SK-N-SH treated with all-trans-retinoic acid at 6 μM for 48 hours (cell line): ENCODE measurements around the gene DENND1C.

Experiments used
- ATAC-seq: fragments of 200-7000 bp; cut with Tn5 transposase; 3 replicates; pipeline ENCODE4 v1.9.1; 2020; ENCODE audit warnings: mild to moderate bottlenecking, moderate library complexity
- ARNTL ChIP-seq: fragments of 450-650 bp; formaldehyde crosslinking; IDR thresholded peaks from 2 replicates; pipeline ENCODE4 v1.5.0; 2020; ENCODE audit warnings: low read depth, mild to moderate bottlenecking, moderate library complexity, borderline replicate concordance
- CSDC2 ChIP-seq: fragments of 250-450 bp; sonication (Bioruptor Pico); IDR thresholded peaks from 2 replicates; pipeline ENCODE4 v1.5.0; 2020; ENCODE audit warnings: mild to moderate bottlenecking, moderate library complexity
- ESRRG ChIP-seq: fragments of 250-450 bp; sonication (Bioruptor Pico); IDR thresholded peaks from 2 replicates; pipeline ENCODE4 v1.6.1; 2021; ENCODE audit warnings: mild to moderate bottlenecking
- GLIS3 ChIP-seq: fragments of 250-450 bp; sonication (Bioruptor Pico); IDR thresholded peaks from 2 replicates; pipeline ENCODE4 v1.5.0; 2020; ENCODE audit warnings: mild to moderate bottlenecking, moderate library complexity
- ISL1 ChIP-seq: fragments of 250-450 bp; sonication (Bioruptor Pico); IDR thresholded peaks from 2 replicates; pipeline ENCODE4 v2.1.2; 2022; ENCODE audit warnings: mild to moderate bottlenecking, moderate library complexity
- OSR1 ChIP-seq: fragments of 250-450 bp; sonication (Bioruptor Pico); IDR thresholded peaks from 2 replicates; pipeline ENCODE4 v1.8.0; 2022; ENCODE audit warnings: moderate library complexity, mild to moderate bottlenecking, inconsistent platforms
- PPARA ChIP-seq: fragments of 250-450 bp; sonication (Bioruptor Pico); IDR thresholded peaks from 2 replicates; pipeline ENCODE4 v1.5.0; 2020; ENCODE audit warnings: mild to moderate bottlenecking, borderline replicate concordance
- RARB ChIP-seq: fragments of 250-450 bp; sonication (Bioruptor Pico); IDR thresholded peaks from 2 replicates; pipeline ENCODE4 v1.8.0; 2021; ENCODE audit warnings: mild to moderate bottlenecking, moderate library complexity
- SNAI2 ChIP-seq: fragments of 250-450 bp; sonication (Bioruptor Pico); IDR thresholded peaks from 2 replicates; pipeline ENCODE4 v1.5.0; 2020; ENCODE audit warnings: mild to moderate bottlenecking, moderate library complexity
- TCF4 ChIP-seq: fragments of 250-450 bp; sonication (Bioruptor Pico); IDR thresholded peaks from 2 replicates; pipeline ENCODE4 v1.8.0; 2021; ENCODE audit warnings: mild to moderate bottlenecking, moderate library complexity, borderline replicate concordance
- TOX ChIP-seq: fragments of 250-450 bp; sonication (Bioruptor Pico); IDR thresholded peaks from 2 replicates; pipeline ENCODE4 v1.8.0; 2021; ENCODE audit warnings: mild to moderate bottlenecking, moderate library complexity, borderline replicate concordance
- TSHZ2 ChIP-seq: fragments of 250-450 bp; sonication (Bioruptor Pico); IDR thresholded peaks from 2 replicates; pipeline ENCODE4 v1.5.0; 2020; ENCODE audit warnings: mild to moderate bottlenecking, moderate library complexity
- ZFP3 ChIP-seq: fragments of 250-450 bp; sonication (Bioruptor Pico); IDR thresholded peaks from 2 replicates; pipeline ENCODE4 v1.5.0; 2020; ENCODE audit warnings: mild to moderate bottlenecking, moderate library complexity
- ZFP30 ChIP-seq: fragments of 450-650 bp; formaldehyde crosslinking; IDR thresholded peaks from 2 replicates; pipeline ENCODE4 v1.5.0; 2022; ENCODE audit warnings: mild to moderate bottlenecking, moderate library complexity
- ZNF565 ChIP-seq: fragments of 450-650 bp; formaldehyde crosslinking; conservative IDR thresholded peaks from 2 replicates; pipeline ENCODE4 v1.5.0; 2020; ENCODE audit warnings: low read depth, mild to moderate bottlenecking, moderate library complexity
- ZNF70 ChIP-seq: fragments of 450-650 bp; formaldehyde crosslinking; IDR thresholded peaks from 2 replicates; pipeline ENCODE4 v1.5.0; 2020; ENCODE audit warnings: mild to moderate bottlenecking, moderate library complexity
- ZNF8 ChIP-seq: fragments of 450-650 bp; formaldehyde crosslinking; IDR thresholded peaks from 2 replicates; pipeline ENCODE4 v1.5.0; 2020; ENCODE audit warnings: mild to moderate bottlenecking, moderate library complexity
- TF ChIP-seq, protein P1 (sequence below): fragments of 250-450 bp; sonication (Bioruptor Pico); IDR thresholded peaks from 2 replicates; pipeline ENCODE4 v1.5.1; 2021; ENCODE audit warnings: mild to moderate bottlenecking, moderate library complexity
- TF ChIP-seq, protein P2 (sequence below): fragments of 250-450 bp; sonication (Bioruptor Pico); IDR thresholded peaks from 2 replicates; pipeline ENCODE4 v1.8.0; 2020; ENCODE audit warnings: mild to moderate bottlenecking, moderate library complexity, borderline replicate concordance
- TF ChIP-seq, protein P3 (sequence below): fragments of 250-450 bp; sonication (Bioruptor Pico); IDR thresholded peaks from 2 replicates; pipeline ENCODE4 v1.5.1; 2020; ENCODE audit warnings: low read depth, mild to moderate bottlenecking, moderate library complexity

The DENND1C gene

DNA sequence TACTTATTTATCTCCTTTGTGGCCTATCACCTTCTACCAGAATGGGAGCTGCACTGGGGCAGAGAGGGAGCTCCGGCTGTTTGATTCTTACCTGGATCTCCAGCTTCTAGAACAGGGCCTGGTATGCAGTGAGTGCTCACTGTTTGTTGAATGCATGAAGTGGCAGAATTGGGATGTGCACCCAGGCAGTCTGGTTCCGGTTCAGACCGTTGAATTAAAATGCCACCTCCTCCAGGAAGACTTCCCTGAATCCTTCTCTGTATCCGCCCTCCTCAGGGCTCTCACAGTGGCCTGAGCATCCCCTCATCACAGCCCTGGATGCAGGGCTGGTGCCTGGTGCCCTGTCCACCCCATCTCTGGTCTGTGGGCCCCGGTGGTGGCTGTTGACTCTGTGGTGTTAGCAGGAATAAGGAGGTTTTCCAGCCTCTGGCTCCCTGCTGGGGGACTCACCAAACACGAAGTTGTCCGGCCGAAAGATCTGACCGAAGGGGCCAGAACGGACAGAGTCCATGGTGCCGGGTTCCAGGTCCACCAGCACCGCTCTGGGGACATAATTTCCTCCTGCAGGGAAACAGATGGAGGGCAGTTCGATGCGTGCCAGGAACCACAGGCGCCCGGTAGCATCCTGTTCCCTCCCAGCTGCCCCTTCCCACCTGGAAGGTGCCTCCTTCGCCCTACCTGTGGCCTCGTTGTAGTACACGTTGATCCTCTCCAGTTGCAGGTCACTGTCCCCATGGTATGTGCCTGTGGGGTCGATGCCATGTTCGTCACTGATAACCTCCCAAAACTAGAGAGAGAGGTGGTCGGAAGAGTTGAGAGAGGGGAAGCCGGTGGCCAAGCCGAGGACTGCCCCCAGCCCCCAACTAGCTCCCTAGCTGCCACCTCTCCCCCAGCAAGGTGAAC, 19.5 kb upstream of the DENND1C start:
- no peak for ATAC-seq

DNA sequence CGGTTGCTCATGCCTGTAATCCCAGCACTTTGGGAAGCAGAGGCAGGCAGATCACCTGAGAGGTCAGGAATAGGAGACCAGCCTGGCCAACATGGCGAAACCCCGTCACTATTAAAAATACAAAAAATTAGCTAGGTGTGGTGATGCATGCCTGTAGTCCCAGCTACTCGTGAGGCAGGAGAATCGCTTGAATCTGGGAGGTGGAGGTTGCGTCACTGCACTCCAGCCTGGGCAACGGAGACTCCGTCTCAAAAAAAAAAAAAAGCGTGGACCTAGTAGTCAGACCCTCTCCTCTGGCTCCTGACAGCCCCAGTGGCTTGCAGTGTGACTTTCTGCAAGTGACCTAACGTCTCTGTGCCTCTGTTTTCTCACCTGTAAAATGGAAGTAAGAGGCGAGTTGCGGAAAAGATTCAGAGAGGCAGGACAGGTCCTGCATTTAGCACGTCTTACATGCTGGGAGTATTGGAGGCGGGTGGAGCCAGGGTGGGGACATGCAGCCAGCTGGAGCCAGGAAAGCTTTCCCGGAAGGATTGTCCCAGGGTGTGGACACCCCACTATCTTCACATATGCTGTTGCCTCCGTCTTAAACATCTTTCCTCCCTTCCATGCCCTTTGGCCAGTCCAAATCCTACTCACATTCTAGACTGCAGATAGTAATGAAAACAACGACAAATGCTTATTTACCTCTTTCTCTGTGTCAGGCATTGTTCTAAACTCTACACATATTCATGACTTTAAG, 17.6 kb upstream of the DENND1C start:
- no peak for TF ChIP-seq ZNF8 (CRISPR knock-in tag)
- TF ChIP-seq, protein P1, sequence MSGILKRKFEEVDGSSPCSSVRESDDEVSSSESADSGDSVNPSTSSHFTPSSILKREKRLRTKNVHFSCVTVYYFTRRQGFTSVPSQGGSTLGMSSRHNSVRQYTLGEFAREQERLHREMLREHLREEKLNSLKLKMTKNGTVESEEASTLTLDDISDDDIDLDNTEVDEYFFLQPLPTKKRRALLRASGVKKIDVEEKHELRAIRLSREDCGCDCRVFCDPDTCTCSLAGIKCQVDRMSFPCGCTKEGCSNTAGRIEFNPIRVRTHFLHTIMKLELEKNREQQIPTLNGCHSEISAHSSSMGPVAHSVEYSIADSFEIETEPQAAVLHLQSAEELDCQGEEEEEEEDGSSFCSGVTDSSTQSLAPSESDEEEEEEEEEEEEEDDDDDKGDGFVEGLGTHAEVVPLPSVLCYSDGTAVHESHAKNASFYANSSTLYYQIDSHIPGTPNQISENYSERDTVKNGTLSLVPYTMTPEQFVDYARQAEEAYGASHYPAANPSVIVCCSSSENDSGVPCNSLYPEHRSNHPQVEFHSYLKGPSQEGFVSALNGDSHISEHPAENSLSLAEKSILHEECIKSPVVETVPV (CRISPR knock-in tag) = no peak
- no peak for TF ChIP-seq CSDC2 (CRISPR knock-in tag)
- no peak for TF ChIP-seq ISL1
- TF ChIP-seq GLIS3 (CRISPR knock-in tag) = no peak
- no peak for TF ChIP-seq TSHZ2
- TF ChIP-seq TOX (CRISPR knock-in tag) = no peak
- TF ChIP-seq ESRRG (CRISPR knock-in tag) = no peak
- no peak for TF ChIP-seq PPARA (CRISPR knock-in tag)
- no peak for TF ChIP-seq SNAI2 (CRISPR knock-in tag)
- TF ChIP-seq, protein P2, sequence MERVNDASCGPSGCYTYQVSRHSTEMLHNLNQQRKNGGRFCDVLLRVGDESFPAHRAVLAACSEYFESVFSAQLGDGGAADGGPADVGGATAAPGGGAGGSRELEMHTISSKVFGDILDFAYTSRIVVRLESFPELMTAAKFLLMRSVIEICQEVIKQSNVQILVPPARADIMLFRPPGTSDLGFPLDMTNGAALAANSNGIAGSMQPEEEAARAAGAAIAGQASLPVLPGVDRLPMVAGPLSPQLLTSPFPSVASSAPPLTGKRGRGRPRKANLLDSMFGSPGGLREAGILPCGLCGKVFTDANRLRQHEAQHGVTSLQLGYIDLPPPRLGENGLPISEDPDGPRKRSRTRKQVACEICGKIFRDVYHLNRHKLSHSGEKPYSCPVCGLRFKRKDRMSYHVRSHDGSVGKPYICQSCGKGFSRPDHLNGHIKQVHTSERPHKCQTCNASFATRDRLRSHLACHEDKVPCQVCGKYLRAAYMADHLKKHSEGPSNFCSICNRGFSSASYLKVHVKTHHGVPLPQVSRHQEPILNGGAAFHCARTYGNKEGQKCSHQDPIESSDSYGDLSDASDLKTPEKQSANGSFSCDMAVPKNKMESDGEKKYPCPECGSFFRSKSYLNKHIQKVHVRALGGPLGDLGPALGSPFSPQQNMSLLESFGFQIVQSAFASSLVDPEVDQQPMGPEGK (CRISPR knock-in tag) = no peak
- TF ChIP-seq ZNF565 (CRISPR knock-in tag) = no peak
- no peak for TF ChIP-seq OSR1 (CRISPR knock-in tag)
- TF ChIP-seq ZFP30 (CRISPR knock-in tag) = no peak
- TF ChIP-seq TCF4 (CRISPR knock-in tag) = no peak
- no peak for TF ChIP-seq ZNF70 (CRISPR knock-in tag)
- TF ChIP-seq, protein P3, sequence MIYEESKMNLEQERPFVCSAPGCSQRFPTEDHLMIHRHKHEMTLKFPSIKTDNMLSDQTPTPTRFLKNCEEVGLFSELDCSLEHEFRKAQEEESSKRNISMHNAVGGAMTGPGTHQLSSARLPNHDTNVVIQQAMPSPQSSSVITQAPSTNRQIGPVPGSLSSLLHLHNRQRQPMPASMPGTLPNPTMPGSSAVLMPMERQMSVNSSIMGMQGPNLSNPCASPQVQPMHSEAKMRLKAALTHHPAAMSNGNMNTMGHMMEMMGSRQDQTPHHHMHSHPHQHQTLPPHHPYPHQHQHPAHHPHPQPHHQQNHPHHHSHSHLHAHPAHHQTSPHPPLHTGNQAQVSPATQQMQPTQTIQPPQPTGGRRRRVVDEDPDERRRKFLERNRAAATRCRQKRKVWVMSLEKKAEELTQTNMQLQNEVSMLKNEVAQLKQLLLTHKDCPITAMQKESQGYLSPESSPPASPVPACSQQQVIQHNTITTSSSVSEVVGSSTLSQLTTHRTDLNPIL (CRISPR knock-in tag) = no peak
- ATAC-seq = no peak

More for the DNA sequence above, 19.5 kb upstream of the DENND1C start:
- TF ChIP-seq RARB (CRISPR knock-in tag) = no peak
- TF ChIP-seq TCF4 (CRISPR knock-in tag) = no peak
- TF ChIP-seq TOX (CRISPR knock-in tag) = no peak
- no peak for TF ChIP-seq PPARA (CRISPR knock-in tag)
- no peak for TF ChIP-seq ESRRG (CRISPR knock-in tag)
- TF ChIP-seq ZFP3 (CRISPR knock-in tag) = no peak
- no peak for TF ChIP-seq ISL1
- TF ChIP-seq, protein P3 (CRISPR knock-in tag) = no peak
- no peak for TF ChIP-seq ARNTL (CRISPR knock-in tag)
- no peak for TF ChIP-seq OSR1 (CRISPR knock-in tag)
